HG02943 (cell line): Measurements from ENCODE around the gene TIAM2.
"Not testable (repeated sequence)": the region's sequence is repeated elsewhere in the genome, so short reads cannot be mapped to it uniquely, and the experiment has no call there.

Experiments
- ATAC-seq: cut with Tn5 transposase; IDR thresholded peaks from one replicate; pipeline ENCODE4 v1.9.1; 2021; ENCODE audit warnings: mild to moderate bottlenecking, low read depth, moderate library complexity; ENCODE audit not compliant: unreplicated experiment

Gene TIAM2

GRCh38 chr6:154989448-154989847 lies 5.7 kb upstream of the TIAM2 start:
- no peak for ATAC-seq

GRCh38 chr6:154991207-154991606 lies 3.9 kb upstream of the TIAM2 start:
- ATAC-seq, result no peak

- ATAC-seq, result no peak
These were observed 2.1 kb upstream of the TIAM2 start for GRCh38 chr6:154993026-154993425.

- ATAC-seq, result no peak
These were observed 1.4 kb upstream of the TIAM2 start for GRCh38 chr6:154993710-154994109.

- no peak for ATAC-seq
These were observed 270 bp upstream of the TIAM2 start for GRCh38 chr6:154994836-154995253.

- ATAC-seq, result no peak
These were observed 988 bp downstream of the TIAM2 start for GRCh38 chr6:154996016-154996590.

GRCh38 chr6:154996841-154997311 lies 1.8 kb downstream of the TIAM2 start:
- no peak for ATAC-seq

GRCh38 chr6:154998855-154999254 lies 3.7 kb downstream of the TIAM2 start:
- no peak for ATAC-seq

GRCh38 chr6:155001482-155001881 lies 6.4 kb downstream of the TIAM2 start:
- ATAC-seq, result no peak

GRCh38 chr6:155001934-155002333 lies 6.8 kb downstream of the TIAM2 start:
- ATAC-seq, result no peak

GRCh38 chr6:155003476-155003875 lies 8.4 kb downstream of the TIAM2 start:
- ATAC-seq, result no peak

GRCh38 chr6:155004017-155004416 lies 8.9 kb downstream of the TIAM2 start:
- no peak for ATAC-seq

GRCh38 chr6:155004576-155005372 lies 9.7 kb downstream of the TIAM2 start:
- no peak for ATAC-seq

GRCh38 chr6:155008625-155009024 lies 13.5 kb downstream of the TIAM2 start:
- no peak for ATAC-seq

GRCh38 chr6:155010940-155011339 lies 15.8 kb downstream of the TIAM2 start:
- ATAC-seq, result no peak

- no peak for ATAC-seq
These were observed 16.7 kb downstream of the TIAM2 start for GRCh38 chr6:155011809-155012291.

- ATAC-seq, result no peak
These were observed 18.4 kb downstream of the TIAM2 start for GRCh38 chr6:155013457-155013876.

- ATAC-seq, result no peak
These were observed 19.0 kb downstream of the TIAM2 start for GRCh38 chr6:155014137-155014536.

- no peak for ATAC-seq
These were observed 19.7 kb downstream of the TIAM2 start for GRCh38 chr6:155014670-155015300.

- not testable (repeated sequence) for ATAC-seq
These were observed 23.3 kb downstream of the TIAM2 start for GRCh38 chr6:155018415-155018814.

GRCh38 chr6:155021680-155022079 lies 26.6 kb downstream of the TIAM2 start:
- ATAC-seq, result no peak
